GM18861 (cell line): ENCODE results near the gene LRTM2.

Experiments
- ATAC-seq: cut with Tn5 transposase; IDR thresholded peaks from one replicate; pipeline ENCODE4 v1.9.1; 2021; ENCODE audit not compliant: unreplicated experiment

The LRTM2 gene

DNA sequence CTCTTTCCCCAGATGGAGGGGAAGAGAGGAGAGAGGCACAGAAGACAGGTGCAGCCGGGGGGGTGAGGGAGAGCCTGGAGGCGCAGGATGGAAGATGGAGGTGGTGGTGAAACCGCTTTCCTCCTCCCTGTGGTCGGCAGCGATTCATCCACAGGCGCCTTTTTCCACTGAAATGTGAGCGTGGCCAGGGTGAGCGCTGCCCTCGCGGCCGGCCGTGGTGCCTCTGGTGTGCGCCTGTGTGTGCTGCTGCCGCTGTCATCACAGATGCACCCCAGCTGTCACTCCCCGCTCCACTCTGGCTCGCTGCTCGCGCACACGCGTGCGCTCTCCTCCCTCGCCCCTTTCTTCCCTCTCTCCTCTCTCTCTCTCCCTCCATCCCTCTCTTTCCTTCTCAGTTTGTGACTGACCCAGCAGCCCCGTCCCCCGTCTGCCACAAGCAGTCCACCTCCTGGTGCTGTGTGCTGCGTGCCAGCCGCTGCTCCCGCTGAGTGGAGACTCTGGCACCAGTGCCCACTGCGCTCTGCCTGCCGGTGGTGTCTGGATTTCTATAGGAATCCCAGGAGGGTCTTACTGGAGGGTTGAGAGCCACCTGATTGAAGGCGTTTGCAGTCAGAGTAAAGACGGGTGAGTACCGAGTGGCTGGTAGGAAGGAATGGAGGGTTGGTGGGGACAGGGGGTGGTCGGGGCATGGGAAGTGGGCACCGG lies at the start of gene LRTM2:
LRTM2 (plus strand) TSS at position 375 of the 705 bp plus-strand sequence. CDS start 7,584 bp downstream, outside the sequence.
- no peak for ATAC-seq

DNA sequence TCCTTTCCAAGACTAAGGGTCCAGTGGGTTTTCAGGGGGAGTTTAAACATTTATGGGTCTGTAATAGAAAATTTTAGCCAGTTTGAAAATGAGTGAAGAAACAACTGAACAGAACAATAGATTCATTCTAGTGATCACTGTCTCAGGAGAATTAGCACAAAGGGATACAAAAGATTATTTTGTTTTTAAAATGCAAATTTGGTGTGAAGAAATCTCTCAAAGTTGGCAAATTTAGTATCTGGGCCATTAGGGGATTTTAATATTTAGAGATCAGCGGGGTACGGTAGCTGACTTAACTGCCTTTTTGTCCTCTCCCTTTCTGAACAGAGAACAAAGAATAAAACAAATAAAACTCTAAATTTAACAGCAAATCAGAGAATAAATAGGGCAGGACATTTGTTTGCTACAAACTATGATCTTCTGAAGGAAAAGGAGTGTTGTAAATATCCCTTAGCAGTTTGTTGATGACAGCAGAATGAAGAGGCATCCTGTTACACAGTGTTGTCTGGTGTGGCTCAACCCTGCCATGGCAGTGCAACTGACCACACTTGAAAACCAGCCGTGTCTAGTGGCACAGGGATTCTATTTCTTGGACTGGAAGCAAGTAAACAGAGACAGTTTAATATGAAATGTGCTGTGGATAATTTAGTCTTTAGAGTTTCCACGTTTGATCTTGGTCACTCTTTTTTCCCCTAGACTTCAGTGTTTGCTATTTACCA lies 46.3 kb upstream of the LRTM2 start:
- ATAC-seq, result no peak

DNA sequence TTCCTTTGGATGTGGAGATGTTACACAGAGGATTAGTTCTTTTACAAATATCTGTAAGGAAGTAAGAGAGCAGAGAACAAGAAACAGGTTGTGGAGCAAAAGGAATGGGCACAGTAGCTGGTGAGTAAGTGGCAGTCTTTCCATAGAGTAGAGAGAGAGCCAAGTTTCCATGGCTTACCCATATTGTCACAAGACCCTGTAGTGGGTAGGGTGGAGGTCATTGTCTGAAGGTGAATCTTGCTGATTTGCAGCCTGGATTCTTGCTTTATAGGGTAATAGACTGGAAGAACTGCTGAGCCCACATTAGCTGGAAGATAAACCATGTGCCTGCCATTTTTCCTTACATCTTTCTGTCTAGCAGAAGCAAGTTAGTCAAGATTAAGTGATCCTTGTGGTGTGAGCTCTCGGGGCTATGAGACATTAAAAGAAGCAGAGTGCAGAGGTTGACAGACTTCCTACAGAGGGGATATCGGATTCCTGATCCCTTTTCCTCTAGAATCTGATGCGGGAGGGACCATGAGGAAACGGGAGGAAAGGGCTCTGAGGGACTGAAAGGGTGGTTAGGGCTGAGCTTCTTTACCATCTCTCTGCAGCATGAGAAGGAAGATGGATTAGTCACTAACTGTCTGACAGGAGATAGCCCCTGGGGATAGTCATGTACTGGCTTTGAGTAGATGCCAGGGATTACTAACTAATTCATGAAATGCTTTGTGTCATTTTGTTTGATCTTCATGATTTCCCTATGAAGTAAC lies 44.0 kb upstream of the LRTM2 start:
- ATAC-seq, result no peak

DNA sequence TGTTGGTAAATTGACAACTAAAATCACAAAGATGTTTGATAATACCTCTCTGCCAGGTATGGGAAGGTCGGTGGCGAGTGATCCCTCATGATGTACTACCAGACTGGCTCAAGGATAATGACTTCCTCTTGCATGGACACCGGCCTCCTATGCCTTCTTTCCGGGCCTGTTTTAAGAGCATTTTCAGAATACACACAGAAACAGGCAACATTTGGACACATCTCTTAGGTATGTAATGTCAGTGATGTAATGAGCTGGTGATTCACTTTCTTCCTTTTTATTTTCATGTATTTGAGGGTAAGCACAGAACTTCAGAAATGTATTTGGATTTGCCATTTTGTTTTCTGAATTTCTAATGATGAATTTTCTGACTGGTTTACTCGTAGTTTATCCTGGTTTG lies 42.6 kb upstream of the LRTM2 start:
- ATAC-seq, result no peak

DNA sequence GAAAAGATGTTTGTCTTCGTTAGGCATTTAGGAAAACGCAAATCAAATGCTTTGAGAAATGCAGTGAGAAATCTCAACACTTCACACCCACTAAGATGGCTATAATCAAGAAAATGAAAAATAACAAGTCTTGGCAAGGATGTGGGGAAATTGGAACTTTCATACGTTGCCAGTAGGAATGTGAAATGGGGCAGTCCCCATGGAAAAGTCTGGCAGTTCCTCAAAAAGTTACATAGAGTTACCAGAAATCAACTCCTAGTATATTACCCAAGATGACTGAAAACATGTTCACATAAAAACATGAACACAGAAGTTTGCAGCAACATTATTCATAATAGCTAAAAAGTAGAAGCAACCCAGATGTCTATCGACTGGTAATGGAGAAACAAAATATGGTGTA lies 41.5 kb upstream of the LRTM2 start:
- no peak for ATAC-seq

DNA sequence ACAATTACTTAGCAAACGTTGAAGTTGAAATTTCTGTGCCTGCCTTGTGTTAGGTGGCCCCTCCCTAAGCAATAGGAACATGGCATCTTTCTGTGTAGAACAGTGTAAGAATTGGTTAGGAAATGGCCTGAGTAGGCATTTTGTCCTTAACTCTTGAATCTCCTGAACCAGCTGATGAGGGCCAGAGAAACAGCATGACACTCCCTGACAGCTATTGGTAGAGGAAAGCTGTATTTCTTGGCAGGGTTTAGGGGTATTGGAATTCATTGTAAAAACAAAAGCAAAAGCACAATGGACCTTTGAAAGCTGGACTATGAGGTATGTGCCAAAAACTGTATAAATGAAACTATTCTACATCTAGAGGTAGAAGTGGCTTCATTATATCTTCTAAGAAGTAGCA lies 40.6 kb upstream of the LRTM2 start:
- ATAC-seq, result no peak

DNA sequence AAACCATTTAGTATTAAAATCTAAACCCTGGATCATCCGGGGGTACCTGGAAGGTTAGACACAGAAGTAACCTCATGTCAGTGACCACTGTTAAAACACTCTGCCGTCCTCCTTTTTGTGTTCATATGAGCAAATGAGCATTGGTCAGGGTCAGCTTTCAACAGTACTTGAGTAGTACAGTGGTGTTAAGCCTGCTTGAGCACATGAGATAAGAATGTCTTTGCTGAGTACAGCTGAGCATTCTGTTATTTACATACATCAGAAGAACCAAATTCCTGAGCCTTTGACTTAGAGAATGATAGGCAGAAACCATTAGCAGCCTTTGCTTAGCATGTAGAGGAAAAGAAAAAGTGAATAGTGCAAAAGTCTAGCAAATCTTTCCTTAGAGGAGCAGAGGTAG lies 38.6 kb upstream of the LRTM2 start:
- ATAC-seq, result no peak

DNA sequence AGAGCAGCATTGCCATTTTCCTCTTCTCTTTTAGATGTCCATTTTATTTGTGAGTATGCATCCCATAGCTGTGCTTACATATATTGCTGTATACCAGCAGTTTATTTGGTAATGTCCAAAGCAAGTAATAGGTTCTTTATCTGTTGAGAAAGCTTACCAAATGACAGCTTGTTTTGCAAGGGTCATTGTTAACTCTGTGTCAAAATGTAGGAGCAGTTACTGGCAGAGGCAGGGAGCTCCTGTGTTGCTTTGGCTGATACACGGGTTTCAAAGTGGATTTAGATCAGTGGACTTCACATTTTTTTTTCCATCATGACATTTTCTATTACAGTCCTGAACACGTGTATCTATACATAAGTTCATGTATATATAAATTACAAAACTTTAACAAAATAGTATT lies 38.1 kb upstream of the LRTM2 start:
- no peak for ATAC-seq

DNA sequence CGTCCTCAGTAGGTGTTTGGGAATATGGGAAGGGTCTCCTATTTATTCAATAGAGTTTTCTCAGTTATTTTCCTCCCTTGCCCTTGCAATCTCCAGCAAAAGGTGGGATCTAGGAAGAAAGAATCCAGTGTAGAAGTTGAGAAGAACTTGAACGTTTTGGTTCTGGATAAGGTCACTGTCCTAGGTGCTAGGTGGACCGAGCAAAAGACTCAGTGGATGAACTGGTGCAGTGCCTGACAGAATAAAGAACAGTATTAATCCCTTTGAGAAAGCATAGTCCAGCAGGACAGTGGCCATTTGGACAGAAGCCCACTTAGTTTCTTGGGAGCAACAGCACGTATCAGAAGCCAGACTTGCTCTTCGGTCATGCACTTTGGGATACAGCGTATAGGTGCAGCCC lies 32.7 kb upstream of the LRTM2 start:
- ATAC-seq, result no peak

DNA sequence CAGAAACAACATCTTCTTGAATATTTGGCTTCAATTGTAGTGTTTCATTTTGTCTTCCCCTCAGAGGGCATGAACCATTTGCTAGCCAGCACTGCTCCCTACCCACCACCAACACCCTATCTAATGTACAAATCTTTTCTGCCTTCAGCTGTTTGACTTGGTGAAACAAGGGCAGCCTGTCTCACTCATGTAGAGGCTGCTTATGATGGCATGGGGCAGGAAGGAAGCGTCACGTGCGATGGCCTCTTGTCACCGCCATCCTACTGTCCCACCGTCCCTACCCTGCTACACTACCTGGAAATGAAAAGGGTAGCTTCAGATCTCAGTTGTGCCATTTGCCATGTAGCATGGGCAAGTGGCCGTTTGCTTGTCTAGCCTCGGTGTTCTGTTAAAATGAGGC lies 29.9 kb upstream of the LRTM2 start:
- ATAC-seq, result no peak

DNA sequence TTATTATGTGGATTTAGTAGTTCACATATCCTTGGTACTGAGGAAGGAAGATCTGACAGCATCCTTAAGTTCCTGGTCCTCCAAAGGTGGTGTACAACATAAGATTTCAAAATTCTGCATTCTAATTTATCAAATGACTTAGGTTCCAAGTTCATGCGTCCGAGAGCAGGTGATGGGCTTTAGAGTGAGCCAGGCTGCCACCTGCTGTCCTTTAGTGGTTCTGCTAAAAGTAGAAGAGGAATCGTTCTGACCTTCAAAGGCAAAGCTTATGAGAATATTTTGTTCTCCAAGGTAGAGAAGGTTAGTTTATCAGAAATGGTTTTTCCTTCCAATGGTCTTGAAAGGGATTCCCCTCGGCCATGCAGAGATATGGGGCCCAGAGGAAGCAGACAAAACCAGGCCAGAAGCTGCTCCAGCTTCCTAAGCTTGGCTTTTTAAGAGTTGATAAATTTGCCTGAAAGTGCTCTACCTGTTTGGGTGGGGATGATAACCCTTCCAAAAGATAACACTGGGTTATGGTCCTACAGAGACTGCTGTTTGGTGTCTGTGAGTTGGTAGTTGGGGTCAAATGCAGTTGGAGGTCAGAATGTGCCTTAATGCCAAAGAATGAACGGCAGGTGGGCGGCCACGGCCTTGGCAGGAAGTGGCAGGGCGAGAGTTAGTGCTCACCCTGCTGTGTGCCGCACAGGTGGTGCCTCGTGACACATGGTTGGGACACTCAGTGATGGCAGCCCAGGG lies 29.1 kb upstream of the LRTM2 start:
- ATAC-seq, result no peak

DNA sequence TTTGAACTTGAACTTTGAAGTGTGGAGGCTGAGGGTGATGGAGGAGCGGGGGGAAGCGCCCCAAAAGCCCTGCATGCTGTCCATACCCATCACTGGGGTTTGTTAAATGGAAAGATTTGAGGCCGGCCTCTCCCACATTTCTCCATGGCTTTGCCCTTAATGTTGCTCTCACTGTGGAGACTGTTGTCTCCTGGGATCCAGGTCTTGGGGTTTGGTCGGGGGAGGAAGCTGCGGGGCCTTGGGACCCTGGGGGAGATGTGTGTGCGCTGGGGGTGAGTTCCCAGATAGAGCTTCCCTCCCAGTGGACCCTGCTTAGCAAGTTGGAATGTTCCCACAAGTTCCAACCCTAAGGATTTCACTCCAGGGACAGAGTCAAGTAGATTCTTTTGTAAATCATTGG lies 28.0 kb upstream of the LRTM2 start:
- ATAC-seq, result no peak

DNA sequence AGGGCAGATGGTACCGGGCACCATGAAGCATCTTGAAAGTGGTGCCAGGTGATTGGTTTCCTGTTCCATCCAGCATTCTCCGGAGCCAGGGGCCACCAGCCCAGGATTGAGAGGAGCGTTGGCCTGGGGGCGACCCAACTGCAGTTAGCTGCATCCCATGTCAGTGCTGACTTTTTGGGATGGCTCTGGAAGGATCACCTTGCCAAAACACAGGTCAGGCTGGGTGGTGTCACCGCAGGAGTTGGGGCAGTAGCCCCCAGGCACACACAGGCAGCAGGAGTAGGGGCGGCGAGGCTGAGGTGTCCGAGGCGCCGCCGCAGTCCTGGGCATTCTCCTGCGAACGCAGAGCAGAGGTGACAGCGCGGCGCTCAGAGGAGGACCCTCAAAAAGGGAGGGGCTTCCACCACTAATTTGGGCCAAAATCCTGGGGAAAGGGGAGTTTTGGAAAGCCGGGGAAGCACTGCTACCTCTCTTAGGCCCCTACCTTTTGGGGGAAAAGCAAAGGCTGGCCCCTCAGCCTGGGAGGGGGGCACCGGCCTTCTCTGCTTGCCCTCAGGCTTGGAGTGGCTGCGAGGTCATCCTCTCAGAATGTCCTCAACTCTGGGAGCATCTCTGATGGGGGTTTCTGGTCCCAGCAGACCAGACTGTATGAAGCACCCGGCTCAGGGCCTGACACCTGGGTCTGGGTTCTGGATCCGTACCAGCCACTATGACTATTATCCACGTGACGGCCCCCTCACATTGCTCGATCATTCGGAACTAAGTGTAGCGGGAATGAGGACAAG lies 26.7 kb upstream of the LRTM2 start:
- no peak for ATAC-seq

DNA sequence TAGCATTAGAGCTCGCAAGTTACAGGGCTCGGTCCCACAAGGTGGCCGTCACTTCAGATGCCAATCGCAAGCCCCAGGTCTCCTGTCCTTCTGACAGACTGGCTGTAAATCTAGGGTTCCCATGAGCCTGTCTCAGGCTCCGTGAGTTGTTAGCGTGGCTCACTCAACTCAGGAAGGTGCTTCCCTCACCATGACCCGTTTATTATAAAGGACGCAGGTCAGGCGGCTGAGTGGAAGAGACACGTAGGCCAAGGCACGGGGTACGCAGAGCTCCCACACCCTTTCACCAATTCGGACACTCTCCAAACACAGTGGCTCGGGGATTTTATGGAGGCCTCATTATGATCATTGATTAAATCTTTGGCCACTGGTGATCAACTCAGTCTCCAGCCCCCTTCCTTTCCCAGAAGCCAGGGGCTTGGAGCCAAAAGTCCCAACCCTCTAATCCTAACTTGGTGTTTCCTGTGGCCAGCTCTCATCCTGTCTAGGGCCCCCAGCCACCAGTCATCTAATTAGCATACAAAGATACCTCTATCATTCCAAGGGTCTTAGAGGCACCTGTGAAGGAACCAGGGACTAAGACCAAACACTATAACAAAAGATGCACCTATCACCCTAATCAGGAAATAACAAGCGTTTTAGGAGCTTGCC lies 25.8 kb upstream of the LRTM2 start:
- no peak for ATAC-seq

DNA sequence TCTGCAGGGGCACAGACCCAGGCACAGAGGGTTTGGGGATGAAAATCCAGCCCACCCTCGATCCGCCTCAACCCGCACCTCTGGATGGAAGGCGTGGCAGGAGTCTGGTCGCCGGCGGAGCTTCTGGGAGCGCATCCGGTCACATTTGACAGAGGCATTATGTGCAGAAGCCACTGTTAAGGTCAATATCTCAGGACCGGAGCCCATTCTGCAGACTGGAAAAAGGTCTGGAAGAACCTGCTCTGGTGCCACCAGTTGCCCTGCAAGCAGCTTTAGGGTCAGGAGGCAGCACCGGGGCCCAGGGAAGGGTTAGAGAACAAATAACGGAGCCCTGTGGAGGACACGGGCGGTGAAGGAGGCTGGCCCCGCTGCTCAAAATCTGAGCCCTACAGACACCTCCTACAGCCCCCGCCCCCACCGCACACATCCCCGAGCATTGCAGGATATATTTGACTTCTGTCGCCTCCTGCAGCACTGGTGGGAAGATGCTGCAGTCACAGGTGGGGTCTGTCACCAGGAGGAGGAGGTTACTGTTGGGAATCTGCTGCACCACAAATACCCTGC lies 25.1 kb upstream of the LRTM2 start:
- no peak for ATAC-seq

DNA sequence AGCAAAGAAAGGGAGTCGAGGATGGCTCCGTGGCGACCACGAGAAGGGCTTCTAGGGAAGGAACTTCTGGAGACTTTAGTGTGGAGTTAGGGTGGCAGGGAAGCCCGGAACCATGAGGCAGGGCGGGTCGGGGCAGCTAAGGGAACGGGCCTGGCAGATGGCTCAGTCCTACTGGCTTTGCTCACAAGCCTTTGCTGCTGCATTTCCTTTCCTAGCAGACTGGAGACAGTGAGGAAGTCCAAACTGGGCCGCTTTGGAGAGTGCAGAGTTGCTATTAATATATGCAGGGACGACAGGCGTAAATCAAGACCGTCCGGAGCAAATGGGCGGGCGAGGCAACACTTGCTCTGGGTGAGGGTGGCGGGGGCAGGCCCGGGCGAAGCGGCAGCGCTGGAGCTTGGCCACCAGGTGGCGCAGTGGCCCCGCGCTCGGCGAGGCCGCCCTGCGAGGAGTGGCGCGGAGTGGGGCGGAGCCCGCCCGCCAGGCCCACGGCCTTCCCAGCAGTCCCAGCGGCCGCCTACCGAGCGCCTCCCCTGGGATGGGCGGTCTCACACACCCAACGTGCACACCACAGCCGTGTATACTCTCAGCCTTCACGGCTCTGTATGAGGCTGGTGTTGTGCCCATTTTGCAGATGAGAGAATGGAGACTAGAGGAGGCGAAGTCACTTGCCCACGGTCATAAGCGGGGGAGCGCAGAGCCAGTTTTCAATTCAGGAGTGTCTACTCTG lies 24.4 kb upstream of the LRTM2 start:
- peak; percentile 74 for ATAC-seq

DNA sequence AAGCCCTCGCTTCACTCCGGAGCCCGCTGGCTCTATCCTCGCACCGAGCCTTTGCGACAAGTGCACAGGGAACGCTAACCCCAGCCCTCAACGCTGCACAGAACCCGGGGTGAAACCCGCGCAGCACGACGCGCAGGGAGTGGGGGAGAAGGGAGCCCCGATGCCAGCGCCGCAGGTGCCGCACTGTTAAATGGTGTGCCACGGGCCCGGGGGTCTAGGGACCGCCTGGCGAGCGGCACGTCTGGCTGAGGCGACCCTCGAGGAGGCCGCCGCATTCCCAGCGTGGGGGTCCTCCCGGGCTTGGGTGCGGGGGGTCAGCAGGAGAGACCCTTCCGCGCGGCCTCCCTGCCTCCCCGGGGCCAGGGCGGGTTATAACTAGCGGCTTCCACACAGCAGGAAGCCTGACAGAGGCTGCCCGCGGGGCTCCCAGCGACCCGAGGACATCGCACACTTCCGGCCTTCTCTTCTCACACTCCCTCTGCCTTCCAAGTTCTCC lies 23.8 kb upstream of the LRTM2 start:
- ATAC-seq, result peak; percentile 10

DNA sequence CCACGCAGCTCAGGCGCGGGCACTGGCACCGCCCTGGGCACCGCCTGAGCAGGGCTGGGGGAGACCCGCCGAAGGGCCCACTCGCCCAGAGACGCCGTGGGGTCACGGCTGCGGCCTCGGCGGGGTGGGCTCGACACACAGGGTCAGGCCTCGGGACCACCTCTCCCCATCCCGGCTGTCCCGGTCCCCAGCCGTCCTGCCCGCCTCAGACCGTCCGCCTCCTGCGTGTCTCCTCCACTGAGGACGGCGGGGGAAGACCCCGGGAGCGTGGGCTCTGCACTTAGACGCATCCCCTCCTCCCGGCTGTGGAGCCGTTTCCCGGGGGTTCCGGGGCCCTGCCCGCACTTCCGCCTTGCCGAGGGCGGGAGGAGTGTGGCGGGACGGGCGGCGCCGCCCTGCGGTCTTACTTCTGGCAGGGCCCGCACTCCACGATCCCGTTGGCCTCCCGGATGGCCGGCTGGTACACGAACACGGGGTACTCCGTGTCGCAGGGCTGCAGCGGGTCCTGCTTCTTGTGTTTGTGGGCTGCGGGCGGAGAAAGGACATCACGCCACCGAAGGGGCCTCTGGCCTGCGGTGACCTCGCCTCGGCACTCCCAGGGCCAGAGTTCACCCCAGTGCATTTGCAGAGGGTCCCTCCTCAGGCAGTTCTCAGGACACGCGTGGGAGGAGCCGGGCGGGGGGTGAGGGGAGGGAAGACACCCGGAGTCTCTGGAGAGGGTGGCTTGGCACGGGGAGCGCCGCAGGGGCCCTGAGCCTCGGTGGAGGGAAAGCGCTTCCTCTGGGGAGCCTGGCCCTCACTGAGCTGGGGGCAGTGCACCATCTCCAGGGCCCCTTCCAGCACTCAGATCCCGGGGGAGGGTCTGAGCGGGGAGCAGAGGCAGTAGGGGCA lies 23.1 kb upstream of the LRTM2 start:
- ATAC-seq, result no peak
